Activated CD4-positive, alpha-beta T cell treated with anti-CD3 and anti-CD28 coated beads, Interleukin-2, Interleukin-6, amounts not matched to agents 100 ng/mL and 50 ng/mL, durations not matched to agents 16 hours and 8 hours (primary cell): ENCODE measurements around the gene GABRB1.
A peak's percentile ranks its signal among the peaks of the same experiment; 100 is the strongest.
"Not testable (repeated sequence)": the region's sequence is repeated elsewhere in the genome, so short reads cannot be mapped to it uniquely, and the experiment has no call there.

Source experiments
- DNase-seq: peaks from one replicate; pipeline ENCODE4 v3.0.0-alpha.2; 2020

GABRB1 gene

GRCh38 chr4:47330866-47331265 is 299.5 kb downstream of the GABRB1 start:
- DNase-seq = no peak

- DNase-seq = no peak
These were observed 303.3 kb downstream of the GABRB1 start for GRCh38 chr4:47334652-47335051.

- no peak for DNase-seq
These were observed 306.5 kb downstream of the GABRB1 start for GRCh38 chr4:47337893-47338292.

GRCh38 chr4:47340914-47341313 is 309.5 kb downstream of the GABRB1 start:
- no peak for DNase-seq

GRCh38 chr4:47342796-47343195 is 311.4 kb downstream of the GABRB1 start:
- DNase-seq = no peak

GRCh38 chr4:47349326-47349725 is 318.0 kb downstream of the GABRB1 start:
- no peak for DNase-seq

GRCh38 chr4:47355568-47355967 is 324.2 kb downstream of the GABRB1 start:
- DNase-seq = no peak

- DNase-seq = no peak
These were observed 328.5 kb downstream of the GABRB1 start for GRCh38 chr4:47359891-47360290.

GRCh38 chr4:47367761-47368160 is 336.4 kb downstream of the GABRB1 start:
- no peak for DNase-seq

- DNase-seq = no peak
These were observed 336.8 kb downstream of the GABRB1 start for GRCh38 chr4:47368211-47368610.

- no peak for DNase-seq
These were observed 341.2 kb downstream of the GABRB1 start for GRCh38 chr4:47372561-47372960.

GRCh38 chr4:47373174-47373573 is 341.8 kb downstream of the GABRB1 start:
- DNase-seq = no peak

- DNase-seq = no peak
These were observed 342.3 kb downstream of the GABRB1 start for GRCh38 chr4:47373709-47374108.

- no peak for DNase-seq
These were observed 343.1 kb downstream of the GABRB1 start for GRCh38 chr4:47374477-47374876.

GRCh38 chr4:47378021-47378530 is 346.7 kb downstream of the GABRB1 start:
- DNase-seq = not testable (repeated sequence)

GRCh38 chr4:47381172-47381571 is 349.8 kb downstream of the GABRB1 start:
- no peak for DNase-seq

GRCh38 chr4:47382846-47383360 is 351.5 kb downstream of the GABRB1 start:
- DNase-seq = no peak

- peak; percentile 20 for DNase-seq
These were observed 352.6 kb downstream of the GABRB1 start for GRCh38 chr4:47383829-47384427.

GRCh38 chr4:47386146-47386545 is 354.8 kb downstream of the GABRB1 start:
- DNase-seq = no peak

- no peak for DNase-seq
These were observed 355.3 kb downstream of the GABRB1 start for GRCh38 chr4:47386561-47387235.

GRCh38 chr4:47390428-47391125 is 359.2 kb downstream of the GABRB1 start:
- no peak for DNase-seq

GRCh38 chr4:47391256-47391655 is 359.9 kb downstream of the GABRB1 start:
- DNase-seq = no peak

GRCh38 chr4:47406408-47406807 is 375.0 kb downstream of the GABRB1 start:
- DNase-seq = no peak

GRCh38 chr4:47410271-47410670 is 378.9 kb downstream of the GABRB1 start:
- no peak for DNase-seq
